Stimulated activated CD4-positive, alpha-beta T cell treated with anti-CD3 and anti-CD28 coated beads, Interleukin-15, amount 100 ng/mL, for 24 hours (primary cell): ENCODE measurements around the gene RPS6KA5.
"Not testable (repeated sequence)": the region's sequence is repeated elsewhere in the genome, so short reads cannot be mapped to it uniquely, and the experiment has no call there.

Experiments
- DNase-seq: peaks from one replicate; pipeline ENCODE4 v3.0.0-alpha.2; 2020

Gene RPS6KA5

DNA sequence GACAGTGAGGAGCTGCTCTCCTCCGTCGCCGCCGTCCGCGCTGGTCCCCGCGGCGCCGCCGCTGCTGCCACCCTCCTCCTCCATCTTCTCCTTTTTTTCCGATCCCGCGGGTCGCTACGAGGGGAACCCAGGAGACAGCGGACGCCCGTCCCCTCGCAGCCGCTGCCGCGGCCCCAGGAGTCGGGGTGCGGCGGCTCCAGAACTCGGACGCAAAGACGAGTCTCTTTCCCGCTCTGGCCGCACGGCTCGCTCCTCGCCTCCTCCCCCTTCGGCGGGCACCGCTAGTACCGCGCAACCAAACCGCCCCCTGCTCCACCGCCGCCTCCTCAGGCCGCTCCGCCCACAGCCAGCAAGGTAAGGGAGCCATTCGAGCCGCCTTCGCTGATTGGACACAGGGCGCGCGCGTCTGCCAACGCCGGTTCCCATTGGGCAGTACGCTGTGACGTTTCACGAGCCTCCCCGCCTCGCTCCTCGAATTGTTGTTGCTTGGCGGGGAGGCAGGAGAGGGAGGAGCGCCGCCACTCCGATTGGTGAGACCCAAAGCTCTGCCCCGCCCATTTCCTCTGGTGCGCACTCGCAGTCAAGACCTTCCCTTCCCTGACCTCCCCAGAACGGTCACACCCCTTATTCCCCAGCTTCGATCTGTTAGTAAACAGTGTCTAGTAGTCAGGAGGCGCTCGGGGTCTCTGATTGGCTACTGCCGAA is at the start of gene RPS6KA5:
RPS6KA5 (minus strand) TSS at position 291 of the 705 bp plus-strand sequence; CDS start at position 84, 207 bp downstream.
- DNase-seq, result peak; percentile 100

DNA sequence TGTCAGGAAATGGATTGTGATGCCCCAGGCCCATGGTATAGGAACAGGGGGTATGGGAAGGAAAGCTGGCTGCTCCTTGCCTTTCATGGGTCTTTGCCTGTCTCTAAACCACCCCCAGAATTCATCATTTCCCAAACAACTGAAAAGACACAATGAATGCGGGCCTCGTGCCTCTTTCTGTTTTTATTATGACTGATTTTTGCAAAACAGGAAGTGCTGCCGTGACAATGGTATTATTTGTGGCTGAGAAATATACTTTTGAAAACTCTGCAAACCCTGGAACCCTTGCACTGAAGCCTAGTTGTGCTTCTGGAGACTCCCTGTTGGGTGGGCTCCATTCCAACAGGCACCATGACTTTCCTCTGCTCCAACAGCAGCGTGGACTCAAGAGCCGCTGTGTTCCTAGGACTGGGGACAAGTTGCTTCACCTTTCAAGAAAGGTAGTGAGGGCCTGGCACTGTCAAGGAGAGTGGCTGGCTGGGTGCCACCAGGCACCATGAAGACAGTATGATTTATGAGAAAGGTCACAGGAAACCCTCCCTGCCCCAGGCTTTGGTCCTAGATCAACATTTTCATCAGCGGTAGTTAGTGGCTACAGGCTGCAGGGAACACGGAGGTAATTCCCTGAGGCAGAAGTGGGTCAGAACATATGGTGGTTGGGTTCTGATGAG is 48.6 kb upstream of the RPS6KA5 start:
- peak; percentile 29 for DNase-seq

DNA sequence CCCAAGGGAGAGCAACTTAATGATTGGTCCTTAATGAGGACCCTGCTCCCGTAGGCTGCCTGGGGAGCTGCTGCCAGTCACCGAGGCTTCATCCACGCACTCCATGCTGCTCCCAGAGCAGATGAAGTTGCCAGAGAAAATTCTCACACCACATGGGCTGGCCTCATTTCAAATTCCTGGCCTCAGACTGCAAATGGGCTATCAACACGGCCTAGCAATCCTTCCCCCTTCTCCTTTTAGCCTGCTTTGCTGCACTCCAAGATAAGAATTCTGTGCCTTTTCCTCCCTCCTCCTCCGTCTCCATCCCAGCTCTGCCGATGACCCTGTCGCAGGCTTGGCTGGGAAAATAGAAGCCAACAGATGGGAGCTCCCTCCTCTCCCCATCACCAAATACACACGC is 42.7 kb upstream of the RPS6KA5 start:
- DNase-seq, result no peak

DNA sequence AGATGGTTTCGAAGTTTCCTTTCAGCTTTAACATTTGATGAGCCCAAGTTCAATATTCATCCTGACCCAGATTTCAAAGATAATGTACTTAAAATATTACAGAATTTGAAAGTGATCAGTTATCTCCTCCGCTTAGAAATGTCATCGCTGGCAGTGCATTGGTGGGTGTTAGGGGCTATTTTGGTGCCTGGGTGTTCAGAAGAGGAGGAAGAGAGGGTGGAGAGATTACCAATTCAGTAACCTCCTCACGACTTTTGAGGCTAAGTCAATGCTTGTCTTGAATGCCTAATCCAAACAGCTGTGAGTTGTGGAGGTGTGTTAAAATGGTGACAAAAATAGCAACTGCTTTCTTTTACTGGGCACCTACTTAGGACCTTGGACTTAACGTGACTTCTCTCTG is 39.7 kb upstream of the RPS6KA5 start:
- DNase-seq, result no peak

DNA sequence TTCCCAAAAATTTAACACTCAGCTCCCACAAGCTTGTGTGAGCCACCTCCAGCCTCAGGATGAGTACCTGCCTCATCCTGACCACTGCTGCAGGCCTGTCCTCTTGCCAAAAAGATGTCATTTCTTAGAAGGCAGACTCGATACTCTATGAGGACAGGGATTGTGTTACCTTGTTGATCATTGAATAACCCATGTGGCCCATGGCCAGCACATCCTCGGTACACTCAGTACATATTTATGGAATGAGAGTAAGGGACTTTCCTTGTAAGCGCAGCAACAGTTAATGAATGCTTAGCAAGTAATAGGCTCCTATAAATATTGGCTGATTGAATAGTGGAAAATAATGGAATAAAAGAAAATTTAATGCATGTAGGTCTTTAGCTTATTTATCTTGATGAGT is 38.1 kb upstream of the RPS6KA5 start:
- DNase-seq, result no peak

DNA sequence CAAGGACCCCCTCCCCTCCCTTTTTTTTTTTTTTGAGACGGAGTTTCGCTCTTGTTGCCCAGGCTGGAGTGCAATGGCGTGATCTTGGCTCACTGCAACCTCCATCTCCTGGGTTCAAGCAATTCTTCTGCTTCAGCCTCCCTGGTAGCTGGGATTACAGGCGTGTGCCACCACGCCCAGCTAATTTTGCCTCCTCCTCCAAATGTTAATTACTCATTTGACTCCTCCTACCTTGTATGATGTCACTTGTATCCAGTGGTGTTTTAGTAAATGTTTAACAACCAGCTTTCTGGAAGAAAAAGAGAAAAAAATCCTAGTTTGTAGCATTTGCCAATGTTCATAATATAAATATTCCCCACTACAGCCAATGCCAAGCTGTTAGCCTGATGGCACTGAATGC is 37.2 kb upstream of the RPS6KA5 start:
- not testable (repeated sequence) for DNase-seq

DNA sequence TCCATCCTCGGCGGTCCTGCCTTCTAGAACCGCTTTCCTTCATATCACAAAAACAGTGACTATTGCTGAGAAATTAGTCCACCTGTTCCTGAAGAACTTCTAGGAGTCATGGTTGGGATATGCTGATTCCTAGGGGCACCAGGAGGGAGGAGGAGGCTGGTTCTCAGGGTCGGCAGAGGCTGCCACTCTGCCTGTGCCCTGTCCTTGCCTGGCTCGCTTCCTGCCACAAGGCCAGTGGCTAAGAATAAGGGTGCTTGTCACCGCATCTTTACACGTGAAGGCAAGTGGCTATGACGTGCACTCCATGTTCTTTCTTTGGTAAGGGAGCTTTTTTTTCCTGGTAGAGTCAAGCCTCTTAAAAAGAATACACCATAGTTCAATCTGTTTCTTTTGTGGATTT is 34.7 kb upstream of the RPS6KA5 start:
- DNase-seq, result no peak

DNA sequence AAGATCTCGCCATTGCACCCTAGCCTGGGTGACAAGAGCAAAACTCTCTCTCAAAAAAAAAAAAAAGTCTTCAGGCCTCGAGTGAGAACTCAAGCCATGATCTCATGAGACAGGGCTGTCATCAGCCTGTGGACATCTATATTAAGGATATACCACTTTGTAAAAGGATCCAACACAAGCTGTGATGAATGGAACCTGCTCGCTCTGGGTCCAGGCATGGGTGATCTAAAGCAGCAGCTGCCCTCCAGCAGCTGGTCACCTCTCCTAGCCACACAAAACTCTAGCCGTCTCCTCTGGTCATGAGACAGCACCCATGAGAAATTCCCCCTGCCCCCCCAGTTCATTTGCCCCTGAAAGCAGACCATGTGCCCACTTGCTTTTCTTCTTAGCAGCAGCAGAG is 34.3 kb upstream of the RPS6KA5 start:
- no peak for DNase-seq

DNA sequence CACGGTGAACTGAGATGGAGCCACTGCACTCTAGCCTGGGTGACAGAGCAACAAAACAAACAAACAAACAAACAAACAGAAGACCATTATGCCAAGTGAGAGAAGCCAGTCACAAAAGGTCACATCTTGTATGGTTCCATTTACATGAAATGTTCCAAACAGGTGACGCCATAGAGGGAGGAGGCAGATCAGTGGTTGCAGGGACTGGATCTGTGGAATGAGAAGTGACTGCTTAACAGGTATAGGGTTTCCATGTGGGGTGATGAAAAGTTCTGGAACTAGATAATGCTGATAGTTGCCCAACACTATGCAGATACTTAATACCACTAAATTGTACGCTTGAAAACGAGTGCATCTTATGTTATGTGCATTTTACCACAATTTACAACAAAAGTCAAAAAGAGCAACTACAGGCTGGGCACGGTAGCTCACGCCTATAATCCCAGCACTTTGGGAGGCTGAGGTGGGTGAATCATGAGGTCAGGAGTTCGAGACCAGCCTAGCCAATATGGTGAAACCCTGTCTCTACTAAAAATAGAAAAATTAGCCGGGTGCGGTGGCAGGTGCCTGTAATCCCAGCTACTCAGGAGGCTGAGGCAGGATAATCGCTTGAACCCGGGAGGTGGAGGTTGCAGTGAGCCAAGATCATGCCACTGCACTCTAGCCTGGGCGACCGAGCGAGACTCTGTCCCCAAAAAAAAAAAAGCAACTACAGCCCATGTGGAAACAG is 33.5 kb upstream of the RPS6KA5 start:
- DNase-seq, result not testable (repeated sequence)

DNA sequence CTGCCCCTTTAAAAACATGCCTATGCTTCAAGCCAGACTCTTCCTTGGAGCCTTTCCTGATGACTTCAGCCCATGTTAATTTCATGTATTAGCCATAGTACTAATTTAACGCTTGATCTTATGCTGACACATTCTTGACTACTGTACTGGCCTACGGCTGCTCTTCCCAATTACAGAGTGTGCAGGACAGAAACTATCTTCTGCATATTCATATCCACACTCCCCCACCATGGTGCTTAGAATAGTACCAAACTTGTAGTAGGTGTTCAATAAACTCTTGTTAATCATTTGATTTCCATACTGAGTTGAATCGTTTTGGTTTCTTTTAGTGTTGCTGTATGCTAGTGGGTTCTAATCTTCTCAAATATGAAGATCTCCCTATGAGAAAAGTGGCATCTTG is 31.6 kb upstream of the RPS6KA5 start:
- DNase-seq, result no peak

DNA sequence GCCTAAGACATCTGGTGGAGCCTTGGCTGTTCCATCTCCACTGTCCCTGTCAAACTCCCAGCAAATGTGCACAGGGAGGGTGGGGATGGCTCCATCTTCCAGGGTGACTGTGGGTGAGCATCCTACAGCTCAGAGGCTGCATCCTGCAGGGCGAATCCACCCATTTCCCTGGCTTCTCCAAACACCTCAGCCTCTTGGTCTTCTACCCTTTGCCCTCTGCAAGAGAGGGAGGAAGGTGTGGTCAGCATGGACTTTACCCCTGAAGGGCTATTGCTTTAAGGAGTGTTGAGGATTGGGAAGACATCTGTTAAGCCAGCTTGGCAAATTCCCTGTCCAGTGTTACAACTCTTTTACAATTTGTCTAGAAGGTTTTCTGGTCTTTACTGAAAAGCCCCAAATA is 30.3 kb upstream of the RPS6KA5 start:
- DNase-seq, result no peak

DNA sequence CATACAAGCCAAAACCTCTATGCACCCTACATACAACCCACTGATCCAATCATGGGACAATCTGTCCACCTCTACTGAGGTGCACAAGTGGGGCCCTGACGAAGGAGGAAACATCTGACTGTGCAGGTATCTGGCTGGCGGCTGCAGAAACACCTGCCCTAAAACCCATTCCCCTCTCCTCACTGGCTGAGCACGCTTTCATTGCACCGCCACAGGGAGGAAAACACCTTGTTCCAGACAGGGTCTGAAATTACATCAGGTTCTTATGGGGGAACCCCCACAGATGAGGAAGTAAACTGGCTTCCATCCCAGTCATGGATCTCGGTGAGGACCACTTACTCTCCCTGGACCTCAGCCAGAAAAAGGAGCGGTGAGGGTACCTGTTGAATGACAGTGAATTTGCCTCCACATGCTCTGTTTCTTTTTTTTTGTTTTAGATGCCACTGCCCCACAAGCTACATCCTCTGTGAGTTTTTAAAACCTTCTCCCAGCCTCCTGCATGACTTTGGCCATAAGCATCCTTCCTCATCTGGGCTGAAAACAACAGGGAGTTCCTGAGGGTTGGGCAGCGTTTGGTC is 29.6 kb upstream of the RPS6KA5 start:
- DNase-seq, result no peak

DNA sequence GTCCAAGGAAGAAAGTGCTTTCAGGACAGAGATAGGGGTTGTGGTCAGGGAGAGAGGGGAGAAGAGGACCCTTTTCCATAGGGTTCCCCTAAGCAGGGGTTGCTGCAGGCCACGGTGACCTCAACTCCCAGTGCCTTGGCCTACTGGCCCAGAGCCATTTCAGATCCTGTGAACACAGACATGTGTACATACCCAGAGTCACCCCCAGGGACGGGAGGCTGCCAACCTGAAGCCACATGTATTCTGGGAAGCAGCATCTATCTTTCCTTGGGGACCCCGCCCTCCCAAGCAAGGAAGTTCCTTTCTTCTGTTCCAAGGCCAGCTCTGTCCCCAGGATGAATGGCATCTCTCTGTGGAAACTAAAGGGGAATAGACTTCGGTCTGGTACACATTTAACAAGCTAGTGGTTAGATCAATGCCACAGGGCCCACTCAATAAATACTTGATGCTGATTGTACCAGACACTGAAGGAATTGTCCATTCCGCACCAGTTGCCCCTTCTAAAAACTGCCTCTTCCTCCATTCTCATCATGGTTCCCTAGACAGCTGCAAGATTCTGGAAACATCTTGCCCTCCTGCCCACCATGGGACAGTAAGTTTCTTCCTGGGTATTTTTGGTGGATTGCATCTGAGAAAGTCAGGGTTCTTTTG is 28.3 kb upstream of the RPS6KA5 start:
- no peak for DNase-seq

DNA sequence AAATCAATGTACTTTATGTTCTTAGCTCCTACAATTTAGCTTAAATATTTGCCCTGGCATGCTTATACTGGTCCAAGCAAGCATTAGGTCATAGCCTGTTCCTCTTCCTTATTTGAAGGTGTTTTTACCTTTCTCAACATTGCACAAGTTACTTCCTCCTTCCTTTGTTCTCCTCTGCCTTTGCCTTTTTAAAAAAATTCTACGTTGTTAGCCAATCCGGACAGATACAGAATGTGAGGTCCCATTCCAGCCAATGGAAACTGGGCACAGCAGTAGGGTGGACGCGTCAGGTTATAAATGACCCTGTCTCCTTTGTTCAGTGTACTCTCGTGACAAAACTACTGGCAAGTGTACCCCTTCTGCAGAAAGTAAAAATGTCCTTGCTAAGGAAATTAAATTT is 27.0 kb upstream of the RPS6KA5 start:
- not testable (repeated sequence) for DNase-seq

DNA sequence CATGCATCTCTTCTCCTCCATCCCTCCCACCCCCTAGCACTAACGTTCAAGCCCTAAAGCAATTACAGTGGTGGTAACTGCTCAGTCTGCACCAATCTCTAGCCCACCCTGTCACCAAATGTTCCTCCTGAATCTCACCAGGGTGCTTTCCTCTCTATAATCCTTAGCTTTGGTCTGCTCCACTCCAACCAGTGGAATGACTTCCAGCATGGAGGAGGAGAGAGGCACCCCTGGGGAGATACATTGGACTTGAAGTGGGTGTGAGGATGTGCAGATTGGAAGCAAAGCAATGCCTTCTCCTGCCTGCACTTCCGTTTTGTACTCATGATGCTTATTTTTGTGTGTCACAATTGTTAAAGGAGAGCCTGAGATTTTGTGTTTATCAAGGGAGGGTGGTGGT is 24.1 kb upstream of the RPS6KA5 start:
- no peak for DNase-seq

DNA sequence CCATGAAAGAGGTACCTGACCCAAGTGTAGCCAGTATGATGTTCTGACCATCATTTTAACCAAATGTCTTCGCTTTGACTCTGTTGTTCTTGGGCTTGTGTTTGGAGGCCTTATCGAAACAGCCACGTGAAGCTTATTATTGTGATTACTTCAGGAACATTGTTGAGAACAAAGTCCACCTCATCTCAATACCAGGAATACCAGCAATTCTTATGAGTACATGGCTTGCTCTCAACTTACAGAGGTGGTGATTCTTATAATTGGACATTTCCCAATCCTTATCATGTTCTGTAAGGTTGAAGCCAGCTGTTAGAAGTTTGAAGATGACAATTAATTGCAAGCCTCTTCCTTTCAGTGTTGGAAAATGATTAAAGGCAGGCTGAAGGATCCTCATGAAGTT is 21.8 kb upstream of the RPS6KA5 start:
- no peak for DNase-seq

DNA sequence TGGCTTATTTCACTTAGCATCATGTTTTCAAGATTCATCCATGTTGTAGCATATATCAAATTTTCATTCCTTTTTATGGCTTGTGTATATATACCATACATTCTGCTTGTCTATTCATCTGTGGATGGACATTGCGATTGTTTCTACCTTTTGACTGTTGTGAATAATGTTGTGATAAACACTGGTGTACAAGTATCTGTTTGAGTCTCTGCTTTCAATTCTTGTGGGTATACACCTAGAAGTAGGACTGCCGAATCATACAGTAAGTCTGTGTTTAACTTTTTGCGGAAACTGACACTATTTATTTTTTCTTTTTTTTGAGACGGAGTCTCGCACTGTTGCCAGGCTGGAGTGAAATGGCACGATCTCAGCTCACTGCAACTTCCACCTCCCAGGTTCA is 19.6 kb upstream of the RPS6KA5 start:
- no peak for DNase-seq

DNA sequence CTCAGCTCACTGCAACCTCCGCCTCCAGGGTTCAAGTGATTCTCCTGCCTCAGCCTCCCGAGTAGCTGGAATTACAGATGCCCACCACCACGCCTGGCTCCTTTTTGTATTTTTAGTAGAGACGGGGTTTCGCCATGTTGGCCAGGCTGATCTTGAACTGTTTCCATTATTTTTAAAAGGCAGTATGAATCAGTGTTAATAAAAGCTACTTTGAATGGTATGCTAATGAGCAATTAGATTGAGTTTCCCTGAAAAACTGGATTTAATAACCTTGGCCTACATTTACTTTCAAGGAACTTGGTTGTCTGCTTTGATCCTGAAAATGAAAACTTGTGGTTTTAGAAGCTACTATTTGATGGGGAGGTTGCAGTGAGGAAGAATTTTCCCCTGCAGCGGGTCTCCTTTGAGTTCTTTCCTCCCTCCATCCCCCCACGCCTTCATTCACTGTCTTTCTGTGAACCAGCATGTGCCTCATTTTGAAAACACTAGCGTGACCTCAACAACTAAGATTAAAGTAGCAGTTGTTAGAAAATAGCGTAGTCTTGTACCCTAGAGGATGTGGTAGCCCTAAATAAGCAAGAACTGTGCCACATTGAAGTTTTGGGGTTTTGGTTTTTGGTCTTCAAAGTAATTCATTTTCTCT is 17.8 kb upstream of the RPS6KA5 start:
- DNase-seq, result peak; percentile 78

DNA sequence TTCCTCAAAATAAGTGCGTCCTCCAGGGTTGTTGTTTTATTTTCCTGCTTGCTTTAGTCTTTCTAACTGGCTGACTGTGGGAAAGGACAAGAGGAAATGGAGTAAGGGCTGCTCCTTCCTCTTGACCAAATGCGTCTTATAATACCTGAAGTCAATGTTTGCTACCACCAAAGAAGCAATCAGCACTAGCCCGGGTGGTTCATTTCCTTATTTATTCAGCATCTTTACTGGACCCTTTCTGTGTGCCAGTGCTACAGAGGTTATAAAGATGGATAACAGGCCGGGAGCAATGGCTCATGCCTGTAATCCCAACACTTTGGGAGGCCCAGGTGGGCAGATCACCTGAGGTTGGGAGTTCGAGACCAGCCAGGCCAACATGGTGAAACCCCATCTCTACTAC is 15.1 kb upstream of the RPS6KA5 start:
- no peak for DNase-seq

DNA sequence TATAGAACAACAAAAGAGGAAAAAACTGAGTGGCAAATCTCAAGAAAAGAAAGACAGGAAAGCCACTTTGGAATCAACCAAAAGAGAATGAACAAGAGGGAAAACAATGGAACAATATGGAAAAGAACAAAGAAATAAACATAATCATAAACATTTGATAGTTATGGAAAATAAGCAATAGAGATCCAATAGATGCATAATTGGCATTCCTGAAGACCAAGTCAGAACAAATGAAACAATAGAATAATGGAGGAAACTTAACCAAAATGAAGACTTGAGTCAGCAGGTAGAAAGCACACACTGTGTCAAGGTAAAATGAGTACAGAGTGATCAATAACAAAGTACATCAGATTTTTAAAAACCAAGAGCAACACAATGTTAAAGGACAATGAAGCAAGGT is 10.1 kb upstream of the RPS6KA5 start:
- no peak for DNase-seq

DNA sequence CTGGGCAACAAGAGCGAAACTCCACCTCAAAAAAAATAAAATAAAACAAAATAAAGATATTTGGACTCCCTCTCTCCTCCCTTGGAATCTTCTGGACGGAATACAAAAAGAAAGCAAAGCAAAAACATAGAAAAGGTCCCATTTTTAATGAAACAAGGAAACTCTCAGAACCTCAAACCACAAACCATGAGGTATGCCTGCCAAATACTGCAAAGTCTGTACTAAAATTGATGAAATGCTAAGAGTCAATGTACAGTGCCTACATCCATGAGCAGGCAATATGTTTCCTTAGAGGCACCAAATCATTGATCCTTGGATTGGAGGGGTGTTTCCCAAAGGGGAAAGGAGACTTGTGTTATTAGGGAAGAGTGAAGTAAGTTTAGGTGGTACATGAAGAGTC is 8.2 kb upstream of the RPS6KA5 start:
- DNase-seq, result no peak

DNA sequence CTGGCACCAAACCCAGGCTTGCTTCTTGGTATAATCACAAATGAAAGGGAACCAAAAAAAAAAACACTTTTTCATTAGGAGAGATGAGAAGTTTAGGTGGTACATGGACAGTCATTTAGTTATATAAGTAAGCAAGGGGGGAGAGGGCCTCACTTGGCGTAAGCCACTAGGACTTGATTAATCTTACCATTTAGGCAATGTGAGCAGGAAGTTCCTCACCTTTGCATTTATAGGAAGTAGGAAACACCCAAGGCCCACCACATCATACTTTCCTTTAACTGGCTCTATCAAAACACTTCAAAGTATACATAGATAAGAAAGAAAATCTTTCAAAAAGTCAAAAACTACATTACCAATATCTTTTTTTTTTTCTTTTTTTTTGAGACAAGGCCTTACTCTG is 6.7 kb upstream of the RPS6KA5 start:
- DNase-seq, result peak; percentile 37

DNA sequence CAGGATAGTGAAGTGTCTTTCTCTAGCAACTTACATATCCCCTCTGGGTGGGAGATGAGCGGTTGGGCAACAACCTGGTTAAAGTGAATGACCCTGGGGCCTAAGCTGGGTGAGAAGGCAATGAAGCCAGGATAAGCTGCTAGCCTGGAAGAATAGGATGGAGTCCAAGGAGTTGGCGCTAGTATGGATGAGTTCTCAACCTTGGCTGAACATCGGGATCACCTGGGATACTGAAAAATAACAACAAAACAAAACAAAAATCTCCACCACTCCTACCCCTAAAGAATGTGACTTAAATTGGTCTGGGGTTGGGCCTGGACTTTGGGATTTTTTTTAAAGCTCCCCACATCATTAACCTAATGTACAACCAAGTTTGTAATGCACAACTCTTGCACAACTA is 4.8 kb upstream of the RPS6KA5 start:
- DNase-seq, result no peak
